ENCODE measurements around the gene SRSF3. TPM values are rescaled to one million over a fixed set of nuclear protein-coding genes. Genes with fewer than 3 reads are reported as not detected.
A peak's percentile ranks its signal among the peaks of the same experiment; 100 is the strongest.

Gene SRSF3
- total RNA-seq (2011; cell fraction: chromatin; rRNA removed; ENCODE audit: low replicate concordance): 228 and 415 TPM in 2 replicates
- 155 and 159 TPM in 2 replicates for total RNA-seq (2011; cell fraction: nucleolus; rRNA removed)
- total RNA-seq (2011; cell fraction: nucleoplasm; rRNA removed): 295 and 337 TPM in 2 replicates
- total RNA-seq (2014; rRNA removed) (251 and 341 TPM in 2 replicates), total RNA-seq (2014; rRNA removed; fragmentation: Illumina TruSeq; extraction: Trizol) (537 and 645 TPM in 2 replicates), total RNA-seq (2015; rRNA removed; fragmentation: Illumina TruSeq; extraction: Trizol) (344 and 365 TPM in 2 replicates), total RNA-seq (2021) (477 and 495 TPM in 2 replicates), polyA plus RNA-seq (2011; rRNA removed) (333 and 518 TPM in 2 replicates), polyA plus RNA-seq (2014; fragmentation: Illumina TruSeq; extraction: Trizol) (337 and 448 TPM in 2 replicates), polyA plus RNA-seq (2014; fragmentation: Nextera tagmentation; extraction: Ambion mirVana) (1,000 to 10,000 TPM in 1 of 2 experiments, 100 to 1,000 TPM in 1; 955 to 1,200 TPM), polyA plus RNA-seq (2014; rRNA removed) (534 and 652 TPM in 2 replicates), polyA minus RNA-seq (2011; rRNA and poly(A)+ RNA removed) (453 and 564 TPM in 2 replicates), Bru-seq, nascent RNA (percentile 100 among the genes with signal in this experiment), BruChase-seq, experiment 1, labeled RNA remaining after a 2-hour chase (percentile 100 among the genes with signal in this experiment), BruChase-seq, experiment 2, labeled RNA remaining after a 6-hour chase (percentile 100 among the genes with signal in this experiment)
- polyA plus RNA-seq (2011; cell fraction: cytosol; rRNA removed): 407 and 505 TPM in 2 replicates
- 332 and 369 TPM in 2 replicates for polyA plus RNA-seq (2011; cell fraction: nucleus; rRNA removed)
- polyA plus RNA-seq (2012): 333 and 367 TPM in 2 replicates
- 130 and 151 TPM in 2 replicates for polyA minus RNA-seq (2011; cell fraction: cytosol; rRNA and poly(A)+ RNA removed)
- polyA minus RNA-seq (2011; cell fraction: nucleus; rRNA and poly(A)+ RNA removed): 191 and 286 TPM in 2 replicates
- long read RNA-seq, experiment 1, full-length matches to known transcripts: 1,650 of 1,768 reads
- long read RNA-seq, experiment 1, partial matches to known transcripts: 47 of 1,768 reads
- long read RNA-seq, experiment 1, other reads (novel, unspliced or antisense): 71 of 1,768 reads
- long read RNA-seq, experiment 2, full-length matches to known transcripts: 433 of 623 reads
- long read RNA-seq, experiment 2, partial matches to known transcripts: 33 of 623 reads
- long read RNA-seq, experiment 2, other reads (novel, unspliced or antisense): 157 of 623 reads
- long read RNA-seq, experiment 3, full-length matches to known transcripts: 976 of 1,008 reads
- long read RNA-seq, experiment 3, partial matches to known transcripts: 19 of 1,008 reads
- long read RNA-seq, experiment 3, other reads (novel, unspliced or antisense): 13 of 1,008 reads

DNA sequence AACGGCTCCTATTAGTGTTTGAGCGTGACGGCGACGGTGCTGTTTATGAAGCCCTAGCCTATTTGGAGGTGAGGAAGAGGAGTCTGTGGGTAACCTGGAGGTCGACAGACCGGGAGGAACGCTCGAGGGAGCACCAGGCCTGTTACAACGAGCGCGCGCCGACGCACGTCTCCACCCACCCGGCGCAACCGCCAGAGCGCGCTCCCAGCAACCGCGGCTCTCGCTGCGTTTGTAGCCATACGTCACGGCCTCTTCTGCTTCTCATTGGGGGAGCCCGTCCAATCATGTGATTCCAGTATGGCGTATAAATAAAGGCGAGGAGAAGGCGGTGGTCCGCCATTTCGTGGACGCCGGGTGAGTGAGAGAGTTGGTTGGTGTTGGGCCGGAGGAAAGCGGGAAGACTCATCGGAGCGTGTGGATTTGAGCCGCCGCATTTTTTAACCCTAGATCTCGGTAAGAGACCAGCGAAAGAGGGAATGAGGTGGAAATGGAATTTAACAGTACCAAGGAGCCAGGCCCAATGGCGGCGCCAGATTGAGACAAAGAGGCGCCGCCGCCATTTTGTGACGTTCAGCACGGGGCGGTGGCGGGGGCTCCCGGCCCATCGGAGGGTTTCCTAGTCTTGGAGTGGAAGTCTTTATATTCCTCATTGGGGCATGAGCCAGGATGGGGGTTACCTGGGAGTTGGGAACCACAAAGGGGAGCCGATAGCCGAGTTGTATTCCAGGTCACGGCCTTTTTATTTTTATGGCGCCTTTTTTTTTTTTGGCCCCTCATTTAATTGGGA lies at the start of gene SRSF3:
Gene SRSF3, plus strand, starts transcription at position 334 of the 787 bp plus-strand sequence. CDS start 2,401 bp downstream, outside the sequence.
- H2AFZ ChIP-seq (ENCODE audit: low read depth, low read length): peak within 1 kb of the TSS; percentile 97
- H3K9ac ChIP-seq (ENCODE audit: insufficient read depth in 1 of 2, low read depth in 2 of 2, low read length in 2 of 2): peak within 1 kb of the TSS; percentile 92 to 96
- under 1% methylated on average over 58 of the region's 58 CpGs for WGBS (ENCODE audit: insufficient coverage, low coverage, missing lambda C conversion rate)
- POLR2A ChIA-PET: interaction anchor here (0.5 to 9.8 kb wide), 36 partner anchors 9 to 590 kb away, joined by 3 to 239 read pairs (median 4); partner anchors contain the start of gene MAPK14
- peaks cover 43% of the 10 kb centered on the region for H3K36me3 ChIP-seq (ENCODE audit: control insufficient read depth, insufficient read depth, low read length)
- H3K9me1 ChIP-seq (ENCODE audit: control insufficient read depth, insufficient read depth, low read length): peaks cover 4% of the 10 kb centered on the region
- DNase-seq (ENCODE audit: extremely low read depth in 1 of 4, low spot score in 3 of 4) (peak; percentile 96 to 100 (median 98)), FAIRE-seq (peak; percentile 95), ATAC-seq (peak; percentile 94)
- H4K20me1 ChIP-seq (replicated peaks; ENCODE audit: control insufficient read depth, insufficient read depth, low read length): peaks cover 46% of the 10 kb centered on the region
- H3K4me1 ChIP-seq (replicated peaks in 1 of 2; ENCODE audit: control insufficient read depth in 2 of 2, insufficient read depth in 2 of 2, low read length in 2 of 2): peaks cover 23 to 25% of the 10 kb centered on the region in 2 experiments
- TSS peak; percentile 63 for BruUV-seq (replicated peaks)
- peak within 1 kb of the TSS; percentile 90 for H3K4me2 ChIP-seq (ENCODE audit: insufficient read depth, low read length)
- peaks cover 59% of the 10 kb centered on the region for H3K79me2 ChIP-seq (ENCODE audit: control insufficient read depth, insufficient read depth, low read length)
- in situ Hi-C loops (cut with MboI) (no loop called here), intact Hi-C loops (cut with micrococcal nuclease) (loop anchor here (1.0 to 5.0 kb wide), 3 partner anchors 47 to 171 kb away; partner anchors contain the start of genes KCTD20, PXT1 and STK38)
- CTCF ChIA-PET (ENCODE audit: low intra/inter-chr PET ratio): interaction anchor here (0.5 kb wide), 1 partner anchor 167 kb away, joined by 3 read pairs; no protein-coding TSS in a partner anchor
- no peaks in the 10 kb centered on the region for H3K27me3 ChIP-seq (ENCODE audit: control insufficient read depth in 2 of 2, insufficient read depth in 2 of 2, low read length in 2 of 2)
- no peaks in the 10 kb centered on the region; the same call in 1 of the 2 replicates for H3K9me3 ChIP-seq (replicated peaks; ENCODE audit: control insufficient read depth, insufficient read depth, low read depth, low read length)
- H3K4me3 ChIP-seq: peak within 1 kb of the TSS; percentile 69
- H3K27ac ChIP-seq (ENCODE audit: extremely low read depth, low read depth, low read length): peak within 1 kb of the TSS; percentile 94
- TF ChIP-seq SMARCC2 (IDR thresholded peaks at IDR 0.05; ENCODE audit: low read depth): no peak
- TF ChIP-seq CBFA2T2 (conservative IDR thresholded peaks at IDR 0.05): peak; percentile 57
- TF ChIP-seq TOE1 (IDR thresholded peaks at IDR 0.05; ENCODE audit: borderline replicate concordance): peak; percentile 96
- no peak for TF ChIP-seq TOE1 (CRISPR knock-in tag; IDR thresholded peaks at IDR 0.05; ENCODE audit: borderline replicate concordance, low read depth)
- TF ChIP-seq RUNX1 (IDR thresholded peaks at IDR 0.05; ENCODE audit: low read depth): peak; percentile 87; the same call in 1 of the 2 replicates
- 0 out of 2 replicates have a peak, but pooled peaks have one; percentile 47 for TF ChIP-seq JUN (IDR thresholded peaks at IDR 0.05; ENCODE audit: borderline replicate concordance, low read depth, low read length)
- TF ChIP-seq JUN (CRISPR knock-in tag; IDR thresholded peaks at IDR 0.05; ENCODE audit: borderline replicate concordance): peak; percentile 48
- peak; percentile 97 for TF ChIP-seq BRD9 (IDR thresholded peaks at IDR 0.05; ENCODE audit: low read depth, partially characterized antibody)
- TF ChIP-seq, protein P1, sequence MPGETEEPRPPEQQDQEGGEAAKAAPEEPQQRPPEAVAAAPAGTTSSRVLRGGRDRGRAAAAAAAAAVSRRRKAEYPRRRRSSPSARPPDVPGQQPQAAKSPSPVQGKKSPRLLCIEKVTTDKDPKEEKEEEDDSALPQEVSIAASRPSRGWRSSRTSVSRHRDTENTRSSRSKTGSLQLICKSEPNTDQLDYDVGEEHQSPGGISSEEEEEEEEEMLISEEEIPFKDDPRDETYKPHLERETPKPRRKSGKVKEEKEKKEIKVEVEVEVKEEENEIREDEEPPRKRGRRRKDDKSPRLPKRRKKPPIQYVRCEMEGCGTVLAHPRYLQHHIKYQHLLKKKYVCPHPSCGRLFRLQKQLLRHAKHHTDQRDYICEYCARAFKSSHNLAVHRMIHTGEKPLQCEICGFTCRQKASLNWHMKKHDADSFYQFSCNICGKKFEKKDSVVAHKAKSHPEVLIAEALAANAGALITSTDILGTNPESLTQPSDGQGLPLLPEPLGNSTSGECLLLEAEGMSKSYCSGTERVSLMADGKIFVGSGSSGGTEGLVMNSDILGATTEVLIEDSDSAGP (CRISPR knock-in tag; IDR thresholded peaks at IDR 0.05): peak; percentile 76
- TF ChIP-seq SOX6 (IDR thresholded peaks at IDR 0.05): peak; percentile 65
- TF ChIP-seq RBBP5 (IDR thresholded peaks at IDR 0.05; ENCODE audit: borderline replicate concordance, insufficient read depth, low read length, poor library complexity, severe bottlenecking): peak; percentile 92
- TF ChIP-seq, protein P2, sequence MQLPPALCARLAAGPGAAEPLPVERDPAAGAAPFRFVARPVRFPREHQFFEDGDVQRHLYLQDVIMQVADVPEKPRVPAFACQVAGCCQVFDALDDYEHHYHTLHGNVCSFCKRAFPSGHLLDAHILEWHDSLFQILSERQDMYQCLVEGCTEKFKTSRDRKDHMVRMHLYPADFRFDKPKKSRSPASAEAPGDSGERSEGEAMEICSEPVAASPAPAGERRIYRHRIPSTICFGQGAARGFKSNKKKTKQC (CRISPR knock-in tag; IDR thresholded peaks at IDR 0.05): peak; percentile 98
- no peak for TF ChIP-seq PHB2 (IDR thresholded peaks at IDR 0.05; ENCODE audit: low read depth)
